Osteoblast (primary cell): Measurements from ENCODE around the gene SCN7A. TPM values are rescaled to one million over a fixed set of nuclear protein-coding genes. Genes with fewer than 3 reads are reported as not detected.

Experiments
- DNase-seq: peaks from one replicate; pipeline ENCODE4 v3.0.0; 2011; ENCODE audit warnings: low spot score, mixed read lengths; ENCODE audit not compliant: insufficient read length; ENCODE audit errors: missing footprints
- H2AFZ ChIP-seq: 2 replicates; pipeline ENCODE4 v1.6.0; 2011; ENCODE audit warnings: mild to moderate bottlenecking, low read length
- H3K27ac ChIP-seq: 2 replicates; pipeline ENCODE4 v1.5.1; 2011; ENCODE audit warnings: mild to moderate bottlenecking, low read depth, low read length, moderate library complexity
- H3K27me3 ChIP-seq: 2 replicates; pipeline ENCODE4 v1.6.0; 2012; ENCODE audit warnings: mild to moderate bottlenecking, control low read depth, inconsistent platforms, low read length, moderate library complexity; ENCODE audit not compliant: insufficient read depth
- H3K36me3 ChIP-seq: 2 replicates; pipeline ENCODE4 v1.5.1; 2011; ENCODE audit warnings: mild to moderate bottlenecking, low read length, control low read depth, moderate library complexity; ENCODE audit not compliant: insufficient read depth
- H3K4me1 ChIP-seq: 2 replicates; pipeline ENCODE4 v1.5.1; 2011; ENCODE audit warnings: mild to moderate bottlenecking, low read length, control low read depth, moderate library complexity; ENCODE audit not compliant: insufficient read depth
- H3K4me2 ChIP-seq: 2 replicates; pipeline ENCODE4 v1.6.0; 2011; ENCODE audit warnings: mild to moderate bottlenecking, low read length; ENCODE audit not compliant: insufficient read depth
- H3K4me3 ChIP-seq: fragments of 200-600 bp; sonication (generic); 3 replicates; pipeline ENCODE4 v1.5.1; 2012; ENCODE audit warnings: mild to moderate bottlenecking, low read length, inconsistent platforms; ENCODE audit not compliant: insufficient read depth
- H3K79me2 ChIP-seq: 2 replicates; pipeline ENCODE4 v1.6.0; 2012; ENCODE audit warnings: mild to moderate bottlenecking, low read length, control low read depth, inconsistent platforms; ENCODE audit not compliant: insufficient read depth
- H3K9me3 ChIP-seq: 2 replicates; pipeline ENCODE4 v1.5.1; 2011; ENCODE audit warnings: low read depth, low read length, control low read depth
- H4K20me1 ChIP-seq: 2 replicates; pipeline ENCODE4 v1.6.0; 2012; ENCODE audit warnings: mild to moderate bottlenecking, low read length, control low read depth; ENCODE audit not compliant: insufficient read depth
- CTCF ChIP-seq: IDR thresholded peaks from 2 replicates; pipeline ENCODE4 v1.5.1; 2011; ENCODE audit warnings: mild to moderate bottlenecking, low read depth, low read length, moderate library complexity; ENCODE audit errors: extremely low read depth
- total RNA-seq: library from RNA; depleted of rRNA; stranded (reverse); fragments of >200 nt; gene quantifications from 2 replicates; pipeline ENCODE4 v1.2.3, GENCODE V29; 2012

The SCN7A gene
- total RNA-seq, 1 donor, result not detected

- Histone ChIP-seq H3K79me2 (peaks cover 2% of the 10 kb centered on the region), H3K27ac (no peak within 1 kb of the TSS), H2AFZ (peak within 1 kb of the TSS; percentile 82), H4K20me1 (no peaks in the 10 kb centered on the region), H3K4me2 (peak within 1 kb of the TSS; percentile 85), H3K36me3 (no peaks in the 10 kb centered on the region), H3K4me1 (peaks cover 17% of the 10 kb centered on the region), H3K27me3 (peaks cover 4% of the 10 kb centered on the region), H3K9me3 (no peaks in the 10 kb centered on the region), H3K4me3 (peak within 1 kb of the TSS; percentile 79)
- no peak for TF ChIP-seq CTCF
- DNase-seq, result peak; percentile 82
These were observed 118.1 kb downstream of the SCN7A start, which contains the start of gene SCN9A for GRCh38 chr2:166375736-166376487. Gene SCN9A, minus strand, starts transcription at chr2:166375944. Its CDS starts 64,188 bp downstream, at chr2:166311756.

GRCh38 chr2:166375195-166375735, 118.8 kb downstream of the SCN7A start:
- Histone ChIP-seq H3K27ac (no peak overlapping the region), H3K9me3 (no peaks in the 10 kb centered on the region), H3K36me3 (no peaks in the 10 kb centered on the region), H3K4me1 (peaks cover 17% of the 10 kb centered on the region), H3K79me2 (peaks cover 2% of the 10 kb centered on the region), H2AFZ (peak overlapping the region; percentile 82), H3K4me3 (peak overlapping the region; percentile 79), H3K4me2 (peak overlapping the region; percentile 85), H4K20me1 (no peaks in the 10 kb centered on the region), H3K27me3 (no peaks in the 10 kb centered on the region)
- DNase-seq, result peak; percentile 73
- no peak for TF ChIP-seq CTCF

- H3K9me3 ChIP-seq, result no peaks in the 10 kb centered on the region
- H2AFZ ChIP-seq, result no peak overlapping the region
- H4K20me1 ChIP-seq, result no peaks in the 10 kb centered on the region
- no peaks in the 10 kb centered on the region for H3K27me3 ChIP-seq
- H3K27ac ChIP-seq, result no peak overlapping the region
- no peaks in the 10 kb centered on the region for H3K36me3 ChIP-seq
- peak overlapping the region; percentile 22 for H3K4me2 ChIP-seq
- H3K79me2 ChIP-seq, result peaks cover 2% of the 10 kb centered on the region
- H3K4me1 ChIP-seq, result peaks cover 17% of the 10 kb centered on the region
- no peak for TF ChIP-seq CTCF
- peak; percentile 93 for DNase-seq
- no peak overlapping the region for H3K4me3 ChIP-seq
These were observed 120.1 kb downstream of the SCN7A start for GRCh38 chr2:166373951-166374350.

GRCh38 chr2:166373539-166373938, 120.5 kb downstream of the SCN7A start:
- Histone ChIP-seq H3K27ac (no peak overlapping the region), H3K36me3 (no peaks in the 10 kb centered on the region), H3K4me1 (peaks cover 17% of the 10 kb centered on the region), H3K4me3 (no peak overlapping the region), H3K9me3 (no peaks in the 10 kb centered on the region), H4K20me1 (no peaks in the 10 kb centered on the region), H2AFZ (no peak overlapping the region), H3K27me3 (no peaks in the 10 kb centered on the region), H3K79me2 (peaks cover 2% of the 10 kb centered on the region), H3K4me2 (no peak overlapping the region)
- DNase-seq, result no peak
- no peak for TF ChIP-seq CTCF
